Measurements from ENCODE around the gene CD2.

CD2 gene

DNA sequence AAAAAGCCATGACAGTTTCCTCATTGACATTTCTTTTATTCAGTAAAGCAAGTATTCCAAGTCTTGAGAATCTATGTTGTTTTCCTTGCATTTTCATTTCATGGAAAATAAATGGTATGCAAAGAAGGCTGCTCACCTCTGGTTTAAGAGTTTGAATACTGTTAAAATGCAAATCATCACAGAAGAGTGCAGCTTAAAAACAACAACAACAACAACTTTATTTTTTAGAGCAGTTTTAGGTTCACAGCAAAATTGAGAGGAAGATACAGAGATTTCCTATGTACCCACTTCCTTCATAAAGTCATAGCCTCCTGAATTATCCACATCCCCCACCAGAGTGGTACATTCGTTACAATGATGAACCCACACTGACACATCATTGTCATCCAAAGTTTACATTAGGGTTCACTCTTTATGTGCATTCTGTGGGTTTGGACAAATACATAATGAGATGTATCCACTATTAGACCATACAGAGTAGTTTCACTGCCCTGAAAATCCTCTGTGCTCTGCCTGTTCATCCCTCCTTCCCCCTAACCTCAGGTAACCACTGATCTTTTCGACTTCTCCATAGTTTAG, 39.2 kb downstream of the CD2 start:
- Histone ChIP-seq H3K9me3 (no peaks in the 10 kb centered on the region), H3K27ac (no peak overlapping the region), H3K36me3 (no peaks in the 10 kb centered on the region), H3K4me3 (ENCODE audit: low read depth in 1 of 2, low read length in 1 of 2) (no peak overlapping the region), H3K27me3 (no peaks in the 10 kb centered on the region), H3K4me1 (ENCODE audit: control insufficient read depth in 1 of 2, insufficient read depth in 1 of 2, low read depth in 1 of 2, low read length in 1 of 2) (no peaks in the 10 kb centered on the region)
- TF ChIP-seq, protein P1, sequence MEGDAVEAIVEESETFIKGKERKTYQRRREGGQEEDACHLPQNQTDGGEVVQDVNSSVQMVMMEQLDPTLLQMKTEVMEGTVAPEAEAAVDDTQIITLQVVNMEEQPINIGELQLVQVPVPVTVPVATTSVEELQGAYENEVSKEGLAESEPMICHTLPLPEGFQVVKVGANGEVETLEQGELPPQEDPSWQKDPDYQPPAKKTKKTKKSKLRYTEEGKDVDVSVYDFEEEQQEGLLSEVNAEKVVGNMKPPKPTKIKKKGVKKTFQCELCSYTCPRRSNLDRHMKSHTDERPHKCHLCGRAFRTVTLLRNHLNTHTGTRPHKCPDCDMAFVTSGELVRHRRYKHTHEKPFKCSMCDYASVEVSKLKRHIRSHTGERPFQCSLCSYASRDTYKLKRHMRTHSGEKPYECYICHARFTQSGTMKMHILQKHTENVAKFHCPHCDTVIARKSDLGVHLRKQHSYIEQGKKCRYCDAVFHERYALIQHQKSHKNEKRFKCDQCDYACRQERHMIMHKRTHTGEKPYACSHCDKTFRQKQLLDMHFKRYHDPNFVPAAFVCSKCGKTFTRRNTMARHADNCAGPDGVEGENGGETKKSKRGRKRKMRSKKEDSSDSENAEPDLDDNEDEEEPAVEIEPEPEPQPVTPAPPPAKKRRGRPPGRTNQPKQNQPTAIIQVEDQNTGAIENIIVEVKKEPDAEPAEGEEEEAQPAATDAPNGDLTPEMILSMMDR (IDR thresholded peaks at IDR 0.05), result no peak

DNA sequence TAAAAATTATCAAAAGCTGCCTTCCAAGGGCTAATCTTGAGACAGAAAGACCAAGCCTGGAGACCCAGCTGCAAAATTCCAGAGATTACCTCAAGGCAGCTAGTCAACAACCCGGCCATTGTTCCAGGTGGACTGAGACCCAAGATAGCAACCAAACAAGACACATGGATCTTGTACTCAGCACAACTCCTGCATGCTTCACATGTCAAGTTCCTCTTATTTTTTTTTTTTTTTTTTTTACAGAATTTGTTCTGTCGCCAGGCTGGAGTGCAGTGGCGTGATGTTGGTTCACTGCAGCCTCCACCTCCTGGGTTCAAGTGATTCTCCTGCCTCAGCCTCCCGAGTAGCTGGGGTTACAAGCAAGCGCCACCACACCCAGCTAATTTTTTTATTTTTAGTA, 40.1 kb downstream of the CD2 start:
- no peaks in the 10 kb centered on the region for H3K36me3 ChIP-seq
- no peaks in the 10 kb centered on the region for H3K27me3 ChIP-seq
- no peaks in the 10 kb centered on the region for H3K9me3 ChIP-seq
- H3K4me3 ChIP-seq (ENCODE audit: low read depth in 1 of 2, low read length in 1 of 2), result no peak overlapping the region
- TF ChIP-seq, protein P1 (IDR thresholded peaks at IDR 0.05), result no peak
- H3K27ac ChIP-seq, result no peak overlapping the region
- H3K4me1 ChIP-seq (ENCODE audit: control insufficient read depth in 1 of 2, insufficient read depth in 1 of 2, low read depth in 1 of 2, low read length in 1 of 2), result no peaks in the 10 kb centered on the region

DNA sequence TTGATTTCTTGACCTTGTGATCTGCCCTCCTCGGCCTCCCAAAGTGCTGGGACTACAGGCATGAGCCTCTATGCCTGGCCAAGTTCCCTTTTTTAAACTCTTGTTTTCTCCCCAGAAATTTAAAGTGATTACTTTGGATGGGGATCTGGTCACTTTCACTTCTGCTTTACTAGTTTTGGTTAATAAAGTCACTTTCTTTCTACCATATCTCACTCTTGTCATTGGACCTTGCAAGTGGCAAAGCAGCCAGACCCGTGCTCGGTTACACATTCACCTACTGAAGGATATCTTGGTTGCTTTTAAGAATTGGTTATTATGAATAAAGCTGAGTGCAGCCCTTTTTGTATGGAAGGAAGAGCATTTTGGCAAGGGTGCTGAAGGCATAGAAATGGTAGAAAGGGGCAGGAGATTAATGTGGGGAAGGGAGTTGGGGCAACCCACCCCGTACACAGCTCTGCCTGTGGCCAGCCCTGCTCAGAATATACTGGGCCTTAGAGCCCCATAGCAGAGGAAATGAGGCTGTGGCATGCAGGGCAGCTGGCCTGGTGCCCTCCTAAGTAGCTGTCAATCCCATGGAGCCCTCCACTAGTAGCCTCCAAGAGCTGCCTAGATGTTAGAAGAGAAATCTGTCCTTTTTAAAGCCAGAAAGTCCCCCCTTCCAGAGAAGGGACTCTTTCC, 40.7 kb downstream of the CD2 start:
- H3K27me3 ChIP-seq, result no peaks in the 10 kb centered on the region
- H3K9me3 ChIP-seq, result no peaks in the 10 kb centered on the region
- no peak overlapping the region for H3K27ac ChIP-seq
- no peaks in the 10 kb centered on the region for H3K36me3 ChIP-seq
- no peak overlapping the region for H3K4me3 ChIP-seq (ENCODE audit: low read depth in 1 of 2, low read length in 1 of 2)
- H3K4me1 ChIP-seq (ENCODE audit: control insufficient read depth in 1 of 2, insufficient read depth in 1 of 2, low read depth in 1 of 2, low read length in 1 of 2), result no peaks in the 10 kb centered on the region
- TF ChIP-seq, protein P1 (IDR thresholded peaks at IDR 0.05), result no peak

DNA sequence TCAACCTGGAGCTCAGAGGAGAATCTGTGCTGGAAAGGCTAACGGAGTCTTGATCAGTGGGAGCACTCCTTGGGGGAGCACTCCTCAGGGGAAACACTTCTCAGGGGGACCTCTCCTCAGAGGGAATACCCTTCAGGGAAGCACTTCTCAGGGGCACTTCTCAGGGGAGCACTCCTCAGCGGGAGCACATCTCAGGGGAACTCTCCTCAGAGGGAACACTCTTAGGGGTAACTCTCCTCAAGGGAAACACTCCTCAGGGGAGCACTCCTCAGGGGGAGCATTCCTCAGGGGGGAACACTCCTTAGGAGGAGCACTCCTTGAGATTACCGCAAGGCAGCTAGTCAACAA, 41.2 kb downstream of the CD2 start:
- TF ChIP-seq, protein P1 (IDR thresholded peaks at IDR 0.05), result no peak
- Histone ChIP-seq H3K27me3 (no peaks in the 10 kb centered on the region), H3K4me1 (ENCODE audit: control insufficient read depth in 1 of 2, insufficient read depth in 1 of 2, low read depth in 1 of 2, low read length in 1 of 2) (no peaks in the 10 kb centered on the region), H3K36me3 (no peaks in the 10 kb centered on the region), H3K4me3 (ENCODE audit: low read depth in 1 of 2, low read length in 1 of 2) (no peak overlapping the region), H3K9me3 (no peaks in the 10 kb centered on the region), H3K27ac (no peak overlapping the region)

DNA sequence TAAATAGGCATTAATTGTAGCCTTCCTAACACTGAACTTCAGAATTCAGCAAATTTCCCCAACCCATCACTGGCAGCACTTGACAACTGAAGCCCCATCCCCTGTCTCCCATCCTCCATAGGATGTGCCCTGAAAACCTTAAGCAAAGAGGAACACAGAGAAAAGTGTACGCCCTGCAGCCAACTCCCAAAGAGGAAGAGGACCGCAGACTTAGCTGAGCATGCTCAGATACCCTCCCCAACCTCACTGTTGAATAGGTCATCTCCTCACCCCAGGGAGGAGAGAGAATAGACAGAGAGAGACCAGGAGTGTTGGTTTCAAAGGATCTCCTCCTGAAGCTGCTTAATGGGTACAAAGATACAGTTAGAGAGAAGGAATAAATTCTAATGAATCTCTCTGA, 50.5 kb downstream of the CD2 start:
- H3K4me1 ChIP-seq (ENCODE audit: control insufficient read depth in 1 of 2, insufficient read depth in 1 of 2, low read depth in 1 of 2, low read length in 1 of 2), result no peaks in the 10 kb centered on the region
- H3K9me3 ChIP-seq, result no peaks in the 10 kb centered on the region
- no peaks in the 10 kb centered on the region for H3K36me3 ChIP-seq
- no peaks in the 10 kb centered on the region for H3K27me3 ChIP-seq
- H3K27ac ChIP-seq, result no peak overlapping the region
- TF ChIP-seq, protein P1 (IDR thresholded peaks at IDR 0.05), result no peak
- no peak overlapping the region for H3K4me3 ChIP-seq (ENCODE audit: low read depth in 1 of 2, low read length in 1 of 2)
